Measurements from ENCODE around the gene AFF2.

Gene AFF2

GRCh38 chrX:148732743-148733142 lies 232.3 kb downstream of the AFF2 start:
- Histone ChIP-seq H3K4me1 (ENCODE audit: control insufficient read depth in 2 of 2, insufficient read depth in 1 of 2, low read depth in 1 of 2, low read length in 2 of 2) (no peaks in the 10 kb centered on the region), H2BK5ac (ENCODE audit: low read length) (no peak overlapping the region), H3K4me3 (ENCODE audit: low read length in 2 of 2) (no peak overlapping the region), H2BK12ac (ENCODE audit: low read length) (no peak overlapping the region), H3K4ac (ENCODE audit: low read length) (no peak overlapping the region), H2BK120ac (ENCODE audit: low read depth, low read length) (no peak overlapping the region), H2AK5ac (ENCODE audit: low read depth, low read length) (no peak overlapping the region), H4K91ac (ENCODE audit: low read depth, low read length, poor library complexity) (no peak overlapping the region), H3K27me3 (ENCODE audit: control insufficient read depth in 3 of 3, insufficient read depth in 3 of 3, low read depth in 1 of 3, low read length in 3 of 3) (no peaks in the 10 kb centered on the region), H3K9ac (ENCODE audit: low read depth, low read length, poor library complexity) (no peak overlapping the region), H3K4me2 (ENCODE audit: insufficient read depth, low read length, poor library complexity, severe bottlenecking) (no peak overlapping the region), H3K36me3 (replicated peaks in 1 of 2; ENCODE audit: control insufficient read depth in 2 of 2, insufficient read depth in 2 of 2, low read length in 2 of 2) (no peaks in the 10 kb centered on the region), H4K8ac (ENCODE audit: low read depth, low read length) (no peak overlapping the region), H2BK15ac (ENCODE audit: low read length) (no peak overlapping the region), H3K14ac (ENCODE audit: low read length) (no peak overlapping the region), H3K79me1 (ENCODE audit: low read depth, low read length) (no peaks in the 10 kb centered on the region), H3K27ac (replicated peaks; ENCODE audit: low read length) (no peak overlapping the region), H3K23ac (ENCODE audit: low read depth, low read length, poor library complexity) (no peak overlapping the region), H3K9me3 (replicated peaks in 1 of 2; ENCODE audit: control insufficient read depth in 2 of 2, insufficient read depth in 1 of 2, low read depth in 1 of 2, low read length in 2 of 2) (no peaks in the 10 kb centered on the region), H3K18ac (ENCODE audit: low read length) (no peak overlapping the region), H2AFZ (ENCODE audit: low read length) (no peak overlapping the region)
- DNase-seq (ENCODE audit: low spot score): no peak

- Histone ChIP-seq H3K4ac (ENCODE audit: low read length) (no peak overlapping the region), H3K4me1 (ENCODE audit: control insufficient read depth in 2 of 2, insufficient read depth in 1 of 2, low read depth in 1 of 2, low read length in 2 of 2) (peaks cover 0 to 2% of the 10 kb centered on the region in 2 donors), H4K8ac (ENCODE audit: low read depth, low read length) (no peak overlapping the region), H2AFZ (ENCODE audit: low read length) (no peak overlapping the region), H2BK15ac (ENCODE audit: low read length) (no peak overlapping the region), H2AK5ac (ENCODE audit: low read depth, low read length) (no peak overlapping the region), H2BK12ac (ENCODE audit: low read length) (no peak overlapping the region), H3K36me3 (replicated peaks in 1 of 2; ENCODE audit: control insufficient read depth in 2 of 2, insufficient read depth in 2 of 2, low read length in 2 of 2) (no peaks in the 10 kb centered on the region), H3K27ac (replicated peaks; ENCODE audit: low read length) (no peak overlapping the region), H3K79me1 (ENCODE audit: low read depth, low read length) (no peaks in the 10 kb centered on the region), H3K4me2 (ENCODE audit: insufficient read depth, low read length, poor library complexity, severe bottlenecking) (no peak overlapping the region), H3K18ac (ENCODE audit: low read length) (no peak overlapping the region), H3K9me3 (replicated peaks in 1 of 2; ENCODE audit: control insufficient read depth in 2 of 2, insufficient read depth in 1 of 2, low read depth in 1 of 2, low read length in 2 of 2) (no peaks in the 10 kb centered on the region), H2BK120ac (ENCODE audit: low read depth, low read length) (no peak overlapping the region), H3K27me3 (ENCODE audit: control insufficient read depth in 3 of 3, insufficient read depth in 3 of 3, low read depth in 1 of 3, low read length in 3 of 3) (no peaks in the 10 kb centered on the region), H3K14ac (ENCODE audit: low read length) (no peak overlapping the region), H4K91ac (ENCODE audit: low read depth, low read length, poor library complexity) (no peak overlapping the region), H3K9ac (ENCODE audit: low read depth, low read length, poor library complexity) (no peak overlapping the region), H3K4me3 (ENCODE audit: low read length in 2 of 2) (no peak overlapping the region), H3K23ac (ENCODE audit: low read depth, low read length, poor library complexity) (no peak overlapping the region), H2BK5ac (ENCODE audit: low read length) (no peak overlapping the region)
- no peak for DNase-seq (ENCODE audit: low spot score)
- no CpG with 5 or more reads among the region's 6 CpGs for WGBS, 2 donors (ENCODE audit: extremely low coverage in 2 of 2, insufficient read length in 2 of 2, insufficient replicate concordance in 1 of 2)
These were observed 241.0 kb downstream of the AFF2 start for GRCh38 chrX:148741441-148741840.

- Histone ChIP-seq H2BK120ac (ENCODE audit: low read depth, low read length) (no peak overlapping the region), H4K8ac (ENCODE audit: low read depth, low read length) (no peak overlapping the region), H3K14ac (ENCODE audit: low read length) (no peak overlapping the region), H3K36me3 (replicated peaks in 1 of 2; ENCODE audit: control insufficient read depth in 2 of 2, insufficient read depth in 2 of 2, low read length in 2 of 2) (no peaks in the 10 kb centered on the region), H3K4me1 (ENCODE audit: control insufficient read depth in 2 of 2, insufficient read depth in 1 of 2, low read depth in 1 of 2, low read length in 2 of 2) (no peaks in the 10 kb centered on the region), H3K27me3 (ENCODE audit: control insufficient read depth in 3 of 3, insufficient read depth in 3 of 3, low read depth in 1 of 3, low read length in 3 of 3) (no peaks in the 10 kb centered on the region), H4K91ac (ENCODE audit: low read depth, low read length, poor library complexity) (no peak overlapping the region), H3K4ac (ENCODE audit: low read length) (no peak overlapping the region), H3K4me3 (ENCODE audit: low read length in 2 of 2) (no peak overlapping the region), H2BK15ac (ENCODE audit: low read length) (no peak overlapping the region), H3K4me2 (ENCODE audit: insufficient read depth, low read length, poor library complexity, severe bottlenecking) (no peak overlapping the region), H3K23ac (ENCODE audit: low read depth, low read length, poor library complexity) (no peak overlapping the region), H2AFZ (ENCODE audit: low read length) (no peak overlapping the region), H3K79me1 (ENCODE audit: low read depth, low read length) (no peaks in the 10 kb centered on the region), H3K9me3 (replicated peaks in 1 of 2; ENCODE audit: control insufficient read depth in 2 of 2, insufficient read depth in 1 of 2, low read depth in 1 of 2, low read length in 2 of 2) (no peaks in the 10 kb centered on the region), H2BK12ac (ENCODE audit: low read length) (no peak overlapping the region), H3K9ac (ENCODE audit: low read depth, low read length, poor library complexity) (no peak overlapping the region), H3K27ac (replicated peaks; ENCODE audit: low read length) (no peak overlapping the region), H2BK5ac (ENCODE audit: low read length) (no peak overlapping the region), H2AK5ac (ENCODE audit: low read depth, low read length) (no peak overlapping the region), H3K18ac (ENCODE audit: low read length) (no peak overlapping the region)
- no peak for DNase-seq (ENCODE audit: low spot score)
- WGBS, 2 donors (ENCODE audit: extremely low coverage in 2 of 2, insufficient read length in 2 of 2, insufficient replicate concordance in 1 of 2): no CpG with 5 or more reads among the region's 7 CpGs
These were observed 254.7 kb downstream of the AFF2 start for GRCh38 chrX:148755111-148755510.

GRCh38 chrX:148763896-148764295 lies 263.5 kb downstream of the AFF2 start:
- Histone ChIP-seq H3K27ac (replicated peaks; ENCODE audit: low read length) (no peak overlapping the region), H2BK15ac (ENCODE audit: low read length) (no peak overlapping the region), H2BK120ac (ENCODE audit: low read depth, low read length) (no peak overlapping the region), H3K14ac (ENCODE audit: low read length) (no peak overlapping the region), H3K4ac (ENCODE audit: low read length) (no peak overlapping the region), H3K23ac (ENCODE audit: low read depth, low read length, poor library complexity) (no peak overlapping the region), H2BK5ac (ENCODE audit: low read length) (no peak overlapping the region), H3K18ac (ENCODE audit: low read length) (no peak overlapping the region), H3K4me1 (ENCODE audit: control insufficient read depth in 2 of 2, insufficient read depth in 1 of 2, low read depth in 1 of 2, low read length in 2 of 2) (no peaks in the 10 kb centered on the region), H3K27me3 (ENCODE audit: control insufficient read depth in 3 of 3, insufficient read depth in 3 of 3, low read depth in 1 of 3, low read length in 3 of 3) (no peaks in the 10 kb centered on the region), H2AK5ac (ENCODE audit: low read depth, low read length) (no peak overlapping the region), H3K79me1 (ENCODE audit: low read depth, low read length) (no peaks in the 10 kb centered on the region), H3K4me3 (ENCODE audit: low read length in 2 of 2) (no peak overlapping the region), H3K4me2 (ENCODE audit: insufficient read depth, low read length, poor library complexity, severe bottlenecking) (no peak overlapping the region), H2AFZ (ENCODE audit: low read length) (no peak overlapping the region), H3K9me3 (replicated peaks in 1 of 2; ENCODE audit: control insufficient read depth in 2 of 2, insufficient read depth in 1 of 2, low read depth in 1 of 2, low read length in 2 of 2) (no peaks in the 10 kb centered on the region), H3K36me3 (replicated peaks in 1 of 2; ENCODE audit: control insufficient read depth in 2 of 2, insufficient read depth in 2 of 2, low read length in 2 of 2) (no peaks in the 10 kb centered on the region), H4K91ac (ENCODE audit: low read depth, low read length, poor library complexity) (no peak overlapping the region), H2BK12ac (ENCODE audit: low read length) (no peak overlapping the region), H4K8ac (ENCODE audit: low read depth, low read length) (no peak overlapping the region), H3K9ac (ENCODE audit: low read depth, low read length, poor library complexity) (no peak overlapping the region)
- DNase-seq (ENCODE audit: low spot score): no peak
- WGBS, 2 donors (ENCODE audit: extremely low coverage in 2 of 2, insufficient read length in 2 of 2, insufficient replicate concordance in 1 of 2): no CpG with 5 or more reads among the region's 2 CpGs

All from neuronal stem cell (in vitro differentiated cells).